Endothelial cell (in vitro differentiated cells): ENCODE data around the gene ZNF831. TPM values are rescaled to one million over a fixed set of nuclear protein-coding genes. Genes with fewer than 3 reads are reported as not detected.

Experiments used
- DNase-seq: peaks from one replicate; pipeline ENCODE4 v3.0.0; 2021; ENCODE audit warnings: low spot score
- H3K27ac Mint-ChIP-seq: one replicate; pipeline ENCODE4 v1.8.0; 2021; ENCODE audit warnings: mixed read lengths, inconsistent platforms; ENCODE audit not compliant: unreplicated experiment
- H3K27me3 Mint-ChIP-seq: one replicate; pipeline ENCODE4 v1.8.0; 2021; ENCODE audit warnings: mild to moderate bottlenecking, moderate library complexity, mixed read lengths, inconsistent platforms; ENCODE audit not compliant: unreplicated experiment
- H3K36me3 Mint-ChIP-seq: one replicate; pipeline ENCODE4 v1.8.0; 2021; ENCODE audit warnings: mild to moderate bottlenecking, low read depth, mixed read lengths, inconsistent platforms; ENCODE audit not compliant: unreplicated experiment
- H3K4me1 Mint-ChIP-seq: one replicate; pipeline ENCODE4 v1.8.0; 2021; ENCODE audit warnings: mild to moderate bottlenecking, mixed read lengths, inconsistent platforms; ENCODE audit not compliant: unreplicated experiment
- H3K4me3 Mint-ChIP-seq: one replicate; pipeline ENCODE4 v1.8.0; 2021; ENCODE audit warnings: mild to moderate bottlenecking, mixed read lengths, inconsistent platforms; ENCODE audit not compliant: unreplicated experiment
- H3K9me3 Mint-ChIP-seq: one replicate; pipeline ENCODE4 v1.8.0; 2021; ENCODE audit warnings: mixed read lengths, inconsistent platforms; ENCODE audit not compliant: unreplicated experiment
- CTCF ChIP-seq: fragments of 200-600 bp; sonication (generic); IDR thresholded peaks from one replicate; pipeline ENCODE4 v1.5.0; 2021; ENCODE audit warnings: antibody characterized with exemption; ENCODE audit not compliant: unreplicated experiment
- total RNA-seq: library from RNA; stranded (reverse); fragmentation: NEBNext Ultra II Directional; extraction: Animal tissue kit (Norgen Biotek cat#: 25700); gene quantifications from one replicate; pipeline ENCODE4 v1.2.1, GENCODE V29; 2021; ENCODE audit not compliant: unreplicated experiment

The ZNF831 gene
- total RNA-seq, 1 donor from 2014 or later = 0.56 TPM

DNA sequence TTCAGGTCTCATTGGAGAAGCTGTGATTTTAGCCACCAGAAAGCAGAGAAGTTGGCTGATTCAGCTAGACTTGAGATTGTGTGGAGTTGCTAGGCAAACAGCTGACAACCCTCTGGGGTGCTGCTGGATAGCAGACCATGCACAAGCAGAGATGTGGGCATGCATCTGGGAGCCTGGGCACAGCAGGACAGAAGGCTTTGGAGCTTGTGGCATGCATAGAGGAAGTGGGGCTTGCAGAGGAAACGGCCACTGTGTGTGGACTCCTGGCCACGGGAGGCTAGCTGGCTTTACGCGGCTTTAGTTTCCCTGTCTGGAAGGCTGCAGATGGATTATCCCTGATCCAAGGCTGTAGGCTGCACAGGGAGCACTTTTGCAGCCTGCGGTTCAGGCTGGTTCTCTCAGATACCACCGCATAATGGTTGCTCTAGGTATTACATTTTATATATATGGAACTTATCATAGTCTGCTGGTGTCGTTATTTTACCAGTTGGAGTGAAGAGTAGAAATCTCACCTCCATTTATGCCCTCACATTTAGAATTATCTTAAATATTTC lies 10.4 kb downstream of the ZNF831 start:
- no peak for TF ChIP-seq CTCF
- Mint-ChIP-seq H3K27me3 (peaks cover 3% of the 10 kb centered on the region), H3K4me1 (peaks cover 41% of the 10 kb centered on the region), H3K9me3 (no peaks in the 10 kb centered on the region), H3K27ac (peak overlapping the region; percentile 54), H3K36me3 (no peaks in the 10 kb centered on the region), H3K4me3 (no peak overlapping the region)
- DNase-seq = no peak

- no peak for DNase-seq
- H3K4me1 Mint-ChIP-seq = peaks cover 47% of the 10 kb centered on the region
- TF ChIP-seq CTCF = no peak
- H3K36me3 Mint-ChIP-seq = no peaks in the 10 kb centered on the region
- H3K4me3 Mint-ChIP-seq = no peak overlapping the region
- peak overlapping the region; percentile 54 for H3K27ac Mint-ChIP-seq
- H3K27me3 Mint-ChIP-seq = peaks cover 3% of the 10 kb centered on the region
- no peaks in the 10 kb centered on the region for H3K9me3 Mint-ChIP-seq
Measured at GRCh38 chr20:59175002-59175401, 11.4 kb downstream of the ZNF831 start.

GRCh38 chr20:59175861-59176260 lies 12.2 kb downstream of the ZNF831 start:
- no peak overlapping the region for H3K27ac Mint-ChIP-seq
- H3K36me3 Mint-ChIP-seq = no peaks in the 10 kb centered on the region
- peaks cover 43% of the 10 kb centered on the region for H3K4me1 Mint-ChIP-seq
- no peaks in the 10 kb centered on the region for H3K9me3 Mint-ChIP-seq
- no peak for DNase-seq
- no peak overlapping the region for H3K4me3 Mint-ChIP-seq
- peaks cover 3% of the 10 kb centered on the region for H3K27me3 Mint-ChIP-seq
- TF ChIP-seq CTCF = no peak

DNA sequence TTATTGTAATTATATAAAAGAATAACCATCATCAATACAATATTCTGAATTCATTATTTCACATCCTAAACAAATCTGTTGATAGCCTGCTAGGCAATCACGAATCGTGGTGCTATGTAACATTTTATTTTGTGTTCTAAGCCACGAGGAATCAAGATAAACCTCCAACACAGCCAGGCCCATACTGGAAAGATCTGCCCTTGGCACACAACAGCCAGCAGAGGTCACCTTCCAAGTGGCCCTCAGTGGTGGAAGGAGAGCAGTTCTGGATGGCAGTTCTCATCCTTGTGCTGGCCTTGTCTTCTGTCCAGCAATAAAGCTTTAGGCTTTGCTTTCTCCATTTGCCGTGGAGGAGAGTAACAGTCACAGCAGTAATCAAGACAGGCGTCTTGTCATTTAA lies 13.2 kb downstream of the ZNF831 start:
- Mint-ChIP-seq H3K27me3 (peaks cover 6% of the 10 kb centered on the region), H3K36me3 (no peaks in the 10 kb centered on the region), H3K4me3 (no peak overlapping the region), H3K27ac (no peak overlapping the region), H3K4me1 (peaks cover 37% of the 10 kb centered on the region), H3K9me3 (no peaks in the 10 kb centered on the region)
- DNase-seq = no peak
- TF ChIP-seq CTCF = no peak

DNA sequence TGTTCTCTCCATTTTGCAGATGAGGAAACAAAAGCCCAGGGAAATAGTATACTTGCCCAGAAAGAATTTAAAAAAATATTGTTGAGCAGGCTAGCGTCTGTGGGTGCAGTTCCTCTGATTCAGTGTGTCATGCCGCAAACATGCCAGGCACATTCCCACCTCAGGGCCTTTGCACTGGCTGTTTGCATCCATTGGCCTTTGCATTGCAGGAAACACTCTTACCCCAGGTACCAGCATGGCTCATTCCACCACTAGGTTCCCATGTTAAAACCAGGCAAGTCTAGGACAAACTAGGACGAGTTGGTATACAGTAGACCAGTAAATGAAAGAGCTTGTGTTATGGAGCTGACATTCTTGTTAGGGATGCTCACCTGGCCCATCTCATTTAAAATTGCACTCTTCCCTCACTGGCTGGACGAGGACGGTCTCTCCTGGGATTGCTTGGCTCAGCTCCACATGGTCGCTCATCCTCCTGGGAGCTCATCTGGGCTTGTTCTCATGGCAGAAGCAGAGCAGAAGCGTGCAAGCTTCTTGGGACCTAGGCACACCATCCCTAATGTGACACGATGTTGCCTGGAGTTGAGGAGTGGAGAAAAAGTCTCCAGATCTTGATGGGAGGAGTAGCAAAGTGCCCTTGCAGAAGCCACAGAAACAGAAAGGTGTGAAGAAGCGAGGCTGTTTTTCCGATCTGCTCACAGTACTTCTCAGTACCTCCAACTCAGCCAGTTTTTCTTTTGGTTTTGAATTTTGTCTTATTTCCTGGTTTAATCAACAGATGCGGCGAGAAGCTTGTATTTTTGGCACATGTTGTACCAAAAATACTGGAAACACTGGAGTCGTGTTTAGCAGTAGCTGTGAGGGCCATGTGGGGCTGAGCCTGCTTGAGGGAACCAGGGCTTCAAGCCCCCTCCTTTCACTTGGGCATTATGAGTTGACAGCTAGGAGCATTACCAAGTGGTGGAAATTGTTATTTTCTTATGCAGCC lies 13.9 kb downstream of the ZNF831 start:
- Mint-ChIP-seq H3K4me1 (peaks cover 37% of the 10 kb centered on the region), H3K9me3 (no peaks in the 10 kb centered on the region), H3K27ac (no peak overlapping the region), H3K4me3 (no peak overlapping the region), H3K27me3 (peaks cover 6% of the 10 kb centered on the region), H3K36me3 (no peaks in the 10 kb centered on the region)
- no peak for DNase-seq
- TF ChIP-seq CTCF = no peak
